H1 (cell line): Measurements from ENCODE around the gene SPTBN5. TPM values are rescaled to one million over a fixed set of nuclear protein-coding genes. Genes with fewer than 3 reads are reported as not detected.

Source experiments
- CTCF ChIA-PET: fragments of 300-600 bp; sonication (Branson Sonifier 250); formaldehyde crosslinking; loops from one replicate; lab custom pipeline; 2021; ENCODE audit not compliant: partially characterized antibody; lab: Charles Lee
- POLR2A ChIA-PET: fragments of 300-600 bp; sonication (Branson Sonifier 250); formaldehyde crosslinking; loops from one replicate; lab custom pipeline; 2021; ENCODE audit warnings: inconsistent platforms; ENCODE audit not compliant: partially characterized antibody; lab: Charles Lee
- DNase-seq, 2 experiments: peaks; one replicate each; pipeline versions ENCODE4 v3.0.0 to v3.0.0-alpha.2; 2010 to 2022; ENCODE audit warnings: low spot score in 2 of 2, low read depth in 1 of 2, mixed read lengths in 1 of 2
- FAIRE-seq: peaks from 2 replicates; lab custom pipeline; 2011; peaks lifted over from hg19 to GRCh38; lab: Jason Lieb, UNC
- H2AFZ ChIP-seq: 2 replicates; pipeline ENCODE4 v1.8.1; 2012; ENCODE audit warnings: low read length, inconsistent platforms
- H2AK5ac ChIP-seq: 2 replicates; pipeline ENCODE4 v1.6.1; 2013; ENCODE audit warnings: low read depth, low read length
- H2BK120ac ChIP-seq: replicated peaks from 2 replicates; pipeline ENCODE3; 2013; ENCODE audit warnings: low read depth, low read length, inconsistent platforms
- H2BK12ac ChIP-seq: 2 replicates; pipeline ENCODE4 v1.6.1; 2013; ENCODE audit warnings: low read depth, low read length
- H2BK15ac ChIP-seq: 2 replicates; pipeline ENCODE4 v1.6.1; 2013; ENCODE audit warnings: low read length
- H2BK20ac ChIP-seq: 2 replicates; pipeline ENCODE4 v1.6.1; 2013; ENCODE audit warnings: low read length
- H2BK5ac ChIP-seq: 2 replicates; pipeline ENCODE4 v1.6.1; 2013; ENCODE audit warnings: low read depth, low read length
- H3K14ac ChIP-seq: 2 replicates; pipeline ENCODE4 v1.6.1; 2013; ENCODE audit warnings: inconsistent platforms; ENCODE audit not compliant: insufficient read length
- H3K18ac ChIP-seq: 2 replicates; pipeline ENCODE4 v1.6.1; 2013; ENCODE audit warnings: low read length; ENCODE audit errors: extremely low read depth
- H3K23ac ChIP-seq: 2 replicates; pipeline ENCODE4 v1.6.1; 2013; ENCODE audit warnings: inconsistent platforms; ENCODE audit not compliant: insufficient read length
- H3K23me2 ChIP-seq: 2 replicates; pipeline ENCODE4 v1.6.1; 2013; ENCODE audit warnings: low read depth, low read length
- H3K27ac ChIP-seq: 2 replicates; pipeline ENCODE4 v1.6.1; 2011; ENCODE audit warnings: low read depth, low read length, inconsistent platforms
- H3K27me3 ChIP-seq, 4 experiments: replicated peaks in 1 of 4; 1 replicate in 1 of 4; 2 replicates in 3 of 4; pipeline versions ENCODE4 v1.6.1 to v1.8.1; 2011 to 2013; ENCODE audit warnings: low read length in 3 of 4, mild to moderate bottlenecking in 3 of 4, inconsistent platforms in 2 of 4, mixed read lengths in 2 of 4, moderate library complexity in 1 of 4; ENCODE audit not compliant: control insufficient read depth in 3 of 4, insufficient read depth in 3 of 4; ENCODE audit errors: extremely low read depth in 1 of 4
- H3K36me3 ChIP-seq, 4 experiments: 2 replicates each; pipeline versions ENCODE4 v1.6.1 to v1.8.1; 2011 to 2013; ENCODE audit warnings: mild to moderate bottlenecking in 4 of 4, low read length in 3 of 4, moderate library complexity in 2 of 4, control low read depth in 1 of 4, inconsistent platforms in 1 of 4; ENCODE audit not compliant: insufficient read depth in 4 of 4, control insufficient read depth in 2 of 4
- H3K4ac ChIP-seq: replicated peaks from 2 replicates; pipeline ENCODE3; 2013; ENCODE audit warnings: low read length, low read depth, mixed read lengths, inconsistent platforms; ENCODE audit not compliant: insufficient read length
- H3K4me1 ChIP-seq, 4 experiments: replicated peaks in 1 of 4; 1 replicate in 1 of 4; 2 replicates in 3 of 4; pipeline versions ENCODE4 v1.6.1 to v1.8.1; 2011 to 2013; ENCODE audit warnings: low read length in 3 of 4, inconsistent platforms in 2 of 4, mixed read lengths in 1 of 4; ENCODE audit not compliant: insufficient read depth in 4 of 4, control insufficient read depth in 3 of 4
- H3K4me2 ChIP-seq, 2 experiments: 2 replicates each; pipeline versions ENCODE4 v1.6.1 to v1.8.1; 2011 to 2013; ENCODE audit warnings: low read depth in 2 of 2, low read length in 2 of 2, control low read depth in 1 of 2, inconsistent platforms in 1 of 2, mild to moderate bottlenecking in 1 of 2; ENCODE audit not compliant: insufficient read depth in 1 of 2
- H3K4me3 ChIP-seq, 4 experiments: fragments of 200-600, 300-600 bp in 1 of 4; sonication (generic), shearing (Covaris generic), sonication (Bioruptor Twin) in 1 of 4; 2 replicates each; pipeline versions ENCODE4 v1.5.1 to v1.8.1; 2011 to 2016; ENCODE audit warnings: low read length in 4 of 4, low read depth in 3 of 4, control low read depth in 2 of 4, inconsistent platforms in 2 of 4, mild to moderate bottlenecking in 2 of 4, mixed read lengths in 1 of 4, moderate library complexity in 1 of 4; ENCODE audit not compliant: insufficient read depth in 2 of 4; ENCODE audit errors: extremely low read depth in 1 of 4
- H3K56ac ChIP-seq: replicated peaks from 2 replicates; pipeline ENCODE3; 2013; ENCODE audit warnings: low read depth, mild to moderate bottlenecking, mixed read lengths, low read length, inconsistent platforms; ENCODE audit not compliant: insufficient read length
- H3K79me1 ChIP-seq: 2 replicates; pipeline ENCODE4 v1.6.1; 2013; ENCODE audit warnings: low read depth, low read length, control low read depth
- H3K79me2 ChIP-seq, 2 experiments: 2 replicates each; pipeline versions ENCODE4 v1.6.1 to v1.8.1; 2012 to 2013; ENCODE audit warnings: low read length in 2 of 2, mild to moderate bottlenecking in 2 of 2, inconsistent platforms in 1 of 2; ENCODE audit not compliant: insufficient read depth in 2 of 2, control insufficient read depth in 1 of 2
- H3K9ac ChIP-seq, 4 experiments: replicated peaks in 1 of 4; 1 replicate in 1 of 4; 2 replicates in 3 of 4; pipeline versions ENCODE4 v1.6.1 to v1.8.1; 2011 to 2013; ENCODE audit warnings: low read depth in 3 of 4, low read length in 3 of 4, control low read depth in 2 of 4, mild to moderate bottlenecking in 2 of 4, moderate library complexity in 2 of 4, inconsistent platforms in 1 of 4; ENCODE audit errors: extremely low read depth in 1 of 4
- H3K9me3 ChIP-seq, 2 experiments: 2 replicates each; pipeline versions ENCODE4 v1.6.1 to v1.8.1; 2012 to 2013; ENCODE audit warnings: mild to moderate bottlenecking in 2 of 2, moderate library complexity in 2 of 2, control low read depth in 1 of 2, inconsistent platforms in 1 of 2, low read depth in 1 of 2, low read length in 1 of 2, mixed read lengths in 1 of 2; ENCODE audit not compliant: insufficient read depth in 2 of 2
- H4K20me1 ChIP-seq, 2 experiments: replicated peaks in 1 of 2; 2 replicates each; pipeline versions ENCODE3 to v1.8.1; 2011 to 2013; ENCODE audit warnings: inconsistent platforms in 2 of 2, low read length in 2 of 2, mild to moderate bottlenecking in 1 of 2; ENCODE audit not compliant: insufficient read depth in 2 of 2, control insufficient read depth in 1 of 2
- H4K5ac ChIP-seq: 2 replicates; pipeline ENCODE4 v1.6.1; 2013; ENCODE audit warnings: low read length, low read depth, mixed read lengths, inconsistent platforms; ENCODE audit not compliant: insufficient read length
- H4K8ac ChIP-seq: 2 replicates; pipeline ENCODE4 v1.8.0; 2013; ENCODE audit warnings: mild to moderate bottlenecking, moderate library complexity, low read length, inconsistent platforms; ENCODE audit not compliant: insufficient read depth; ENCODE audit errors: extremely low read depth
- H4K91ac ChIP-seq: replicated peaks from 2 replicates; pipeline ENCODE3; 2013; ENCODE audit warnings: low read length, mixed read lengths, inconsistent platforms; ENCODE audit not compliant: insufficient read length
- EZH2 ChIP-seq: fragments of 200-600 bp; sonication (generic); IDR thresholded peaks from 2 replicates; pipeline ENCODE4 v1.7.1; 2012; ENCODE audit warnings: low read depth, mild to moderate bottlenecking, moderate library complexity, low read length, inconsistent platforms; ENCODE audit not compliant: severe bottlenecking
- FOSL1 ChIP-seq: IDR thresholded peaks from 2 replicates; pipeline ENCODE4 v1.6.1; 2011; ENCODE audit warnings: mild to moderate bottlenecking, low read depth, low read length, moderate library complexity; ENCODE audit not compliant: insufficient read depth
- KDM5A ChIP-seq: fragments of 200-600 bp; IDR thresholded peaks from 2 replicates; pipeline ENCODE4 v1.7.1; 2012; ENCODE audit warnings: mild to moderate bottlenecking, low read length, inconsistent platforms, mixed read lengths
- WGBS, 2 experiments: shearing (Covaris generic) in 1 of 2; methylation state at CpG; one replicate each; pipeline versions ENCODE4 v1.1.6 to v1.1.7; 2013 to 2015; ENCODE audit warnings: low lambda C conversion rate in 2 of 2, mixed read lengths in 2 of 2, inconsistent platforms in 1 of 2, low coverage in 1 of 2, missing lambda C conversion rate in 1 of 2; ENCODE audit not compliant: insufficient replicate concordance in 2 of 2, insufficient coverage in 1 of 2, insufficient read length in 1 of 2; ENCODE audit errors: extremely low coverage in 1 of 2, missing lambda C conversion rate in 1 of 2; 5-methylcytosine and 5-hydroxymethylcytosine counted together
- polyA plus RNA-seq, 7 experiments: library from polyadenylated mRNA; depleted of rRNA in 3 of 7; stranded (reverse) in 5 of 7; unstranded in 2 of 7; fragments of >200 nt in 5 of 7; fragments of 200-250 nt in 2 of 7; gene quantifications; 1 replicate in 5 of 7; 2 replicates in 1 of 7; 4 replicates in 1 of 7; pipeline versions ENCODE4 v1.2.1 to v1.2.3, GENCODE V29; 2011 to 2013; ENCODE audit warnings: missing spikeins in 2 of 7, mixed read lengths in 2 of 7
- total RNA-seq: library from RNA; stranded (reverse); fragmentation: NEBNext Ultra II Directional; extraction: Animal tissue kit (Norgen Biotek cat#: 25700); gene quantifications from 2 replicates; pipeline ENCODE4 v1.2.1, GENCODE V29; 2021

Gene SPTBN5
- total and polyA plus RNA-seq, 2 of the 8 experiments (the other 6 are each of a cell fraction or from before 2014, with no cell fraction given) = 0.32 to 0.84 TPM

DNA sequence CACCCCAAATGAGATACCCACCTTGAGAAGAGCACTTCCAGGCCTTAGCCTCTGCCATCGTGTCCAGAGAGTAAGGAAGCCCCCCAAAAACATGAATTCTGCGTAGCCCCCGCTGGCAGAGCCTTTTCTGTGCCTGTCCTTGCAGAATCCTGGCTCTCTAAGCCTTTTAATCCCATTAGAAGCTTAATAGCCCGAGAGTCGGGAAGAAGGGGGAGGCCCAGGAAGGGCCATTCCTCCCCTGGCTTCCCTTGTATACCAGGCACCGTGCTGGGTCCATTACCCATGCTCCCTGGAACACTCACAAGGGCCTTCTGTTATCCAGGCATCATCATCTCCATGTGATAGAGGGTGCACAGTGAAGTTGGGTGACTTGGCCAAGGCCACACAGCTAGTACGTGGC lies 7.1 kb downstream of the SPTBN5 start:
- no peak overlapping the region for H3K18ac ChIP-seq
- H4K20me1 ChIP-seq = no peaks in the 10 kb centered on the region
- no peak overlapping the region for H3K14ac ChIP-seq
- no peak overlapping the region for H3K4me2 ChIP-seq
- H3K9ac ChIP-seq = no peak overlapping the region
- no peak overlapping the region for H2AFZ ChIP-seq
- H3K27ac ChIP-seq = no peak overlapping the region
- H3K4ac ChIP-seq = no peak overlapping the region
- no peak overlapping the region for H4K91ac ChIP-seq
- no peaks in the 10 kb centered on the region for H3K36me3 ChIP-seq
- ChIA-PET CTCF (interaction anchor here (0.9 to 3.0 kb wide), 6 partner anchors 9 to 26 kb away, joined by 3 to 8 read pairs (median 4); no protein-coding TSS in a partner anchor), POLR2A (interaction anchor here (0.6 to 1.4 kb wide), 3 partner anchors 12 to 35 kb away, joined by 3 read pairs; no protein-coding TSS in a partner anchor)
- no peak overlapping the region for H2BK20ac ChIP-seq
- FAIRE-seq (no peak), DNase-seq (no peak)
- no peaks in the 10 kb centered on the region for H3K9me3 ChIP-seq
- peaks cover 0 to 6% (median 2%) of the 10 kb centered on the region in 4 experiments; a peak in 5 of 7 replicates for H3K4me1 ChIP-seq
- H2BK12ac ChIP-seq = no peak overlapping the region
- peaks cover 9 to 18% (median 16%) of the 10 kb centered on the region in 4 experiments for H3K27me3 ChIP-seq
- 96% methylated on average over 7 of the region's 7 CpGs; no CpG with 5 or more reads in 1 of the 2 experiments for WGBS, 2 experiments
- H2BK15ac ChIP-seq = no peak overlapping the region
- no peak overlapping the region for H2AK5ac ChIP-seq
- H4K8ac ChIP-seq = no peak overlapping the region
- no peak overlapping the region for H2BK120ac ChIP-seq
- peaks cover 4% of the 10 kb centered on the region; the same call in 1 of the 2 replicates for H3K23me2 ChIP-seq
- no peak overlapping the region for H3K4me3 ChIP-seq
- H3K79me2 ChIP-seq = no peaks in the 10 kb centered on the region
- H2BK5ac ChIP-seq = no peak overlapping the region
- H3K56ac ChIP-seq = no peak overlapping the region
- no peak overlapping the region for H4K5ac ChIP-seq
- H3K23ac ChIP-seq = no peak overlapping the region
- no peaks in the 10 kb centered on the region for H3K79me1 ChIP-seq
- no peak for TF ChIP-seq KDM5A
- TF ChIP-seq EZH2 = no peak
- no peak for TF ChIP-seq FOSL1
